HepG2 (cell line): ENCODE measurements around the gene NUP93. TPM values are rescaled to one million over a fixed set of nuclear protein-coding genes. Genes with fewer than 3 reads are reported as not detected.

ENCODE experiments used
- BCL6 ChIP-seq: IDR thresholded peaks from 2 replicates; pipeline ENCODE4 v1.6.1; 2016; ENCODE audit warnings: missing genetic modification reagents, missing compliant biosample characterization
- FOXA3 ChIP-seq: IDR thresholded peaks from 2 replicates; pipeline ENCODE4 v1.6.1; 2016; ENCODE audit warnings: missing genetic modification reagents, missing compliant biosample characterization
- IKZF5 ChIP-seq: IDR thresholded peaks from 2 replicates; pipeline ENCODE4 v1.6.1; 2018; ENCODE audit warnings: missing genetic modification reagents, mild to moderate bottlenecking, missing compliant biosample characterization
- MED1 ChIP-seq: sonication (generic); formaldehyde crosslinking; IDR thresholded peaks from 2 replicates; pipeline ENCODE4 v1.4.0; 2020; ENCODE audit warnings: missing genetic modification reagents
- NR2F6 ChIP-seq, 2 experiments: IDR thresholded peaks; 2 replicates each; pipeline ENCODE4 v1.6.1; 2016; ENCODE audit warnings: antibody characterized with exemption in 1 of 2, mild to moderate bottlenecking in 1 of 2
- SAP130 ChIP-seq: IDR thresholded peaks from 2 replicates; pipeline ENCODE4 v1.6.1; 2016; ENCODE audit warnings: low read depth
- SMYD3 ChIP-seq: sonication (generic); formaldehyde crosslinking; IDR thresholded peaks from 2 replicates; pipeline ENCODE4 v1.8.1; 2023; ENCODE audit warnings: mild to moderate bottlenecking, missing genetic modification reagents
- SOX13 ChIP-seq, 3 experiments: fragments of 450-650 bp in 1 of 3; sonication (generic) in 1 of 3; formaldehyde crosslinking in 1 of 3; IDR thresholded peaks in 2 of 3; conservative IDR thresholded peaks in 1 of 3; 2 replicates each; pipeline versions ENCODE4 v1.5.0 to v1.6.1; 2016 to 2020; ENCODE audit warnings: antibody characterized with exemption in 1 of 3, mild to moderate bottlenecking in 1 of 3, missing compliant biosample characterization in 1 of 3, missing genetic modification reagents in 1 of 3, moderate library complexity in 1 of 3
- SP140L ChIP-seq: sonication (generic); formaldehyde crosslinking; IDR thresholded peaks from 2 replicates; pipeline ENCODE4 v1.4.0; 2020; ENCODE audit warnings: missing genetic modification reagents, borderline replicate concordance
- SP4 ChIP-seq: sonication (generic); formaldehyde crosslinking; IDR thresholded peaks from 2 replicates; pipeline ENCODE4 v1.8.1; 2023; ENCODE audit warnings: mild to moderate bottlenecking, missing genetic modification reagents
- ZMYM4 ChIP-seq: sonication (generic); formaldehyde crosslinking; IDR thresholded peaks from 2 replicates; pipeline ENCODE4 v1.8.1; 2023; ENCODE audit warnings: mild to moderate bottlenecking, missing genetic modification reagents
- ZNF24 ChIP-seq: fragments of 450-650 bp; IDR thresholded peaks from 2 replicates; pipeline ENCODE4 v1.6.1; 2017; ENCODE audit warnings: antibody characterized with exemption, mild to moderate bottlenecking
- ZNF580 ChIP-seq: IDR thresholded peaks from 2 replicates; pipeline ENCODE4 v1.6.1; 2016; ENCODE audit warnings: low read depth, borderline replicate concordance
- ZNF614 ChIP-seq: IDR thresholded peaks from 2 replicates; pipeline ENCODE4 v1.6.1; 2018; ENCODE audit warnings: missing biosample characterization, missing genetic modification reagents, inconsistent platforms, borderline replicate concordance
- polyA plus RNA-seq, 8 experiments: library from polyadenylated mRNA; depleted of rRNA in 3 of 8; stranded (reverse) in 7 of 8; unstranded in 1 of 8; fragments of >200 nt; fragmentation: Illumina TruSeq in 4 of 8; extraction: Trizol in 4 of 8; gene quantifications; 2 replicates each; pipeline versions ENCODE4 v1.2.1 to v1.2.3, GENCODE V29; 2011 to 2016; ENCODE audit warnings: low read depth in 4 of 8, missing spikeins in 1 of 8, mixed read lengths in 1 of 8; ENCODE audit not compliant: insufficient read depth in 1 of 8
- total RNA-seq, 5 experiments: library from RNA; depleted of rRNA; stranded (reverse); fragments of >200 nt; fragmentation: Illumina TruSeq; extraction: Trizol; gene quantifications; 2 replicates each; pipeline ENCODE4 v1.2.3, GENCODE V29; 2016; ENCODE audit warnings: low read depth in 1 of 5
- TF ChIP-seq, protein P1 (sequence below): sonication (generic); formaldehyde crosslinking; conservative IDR thresholded peaks from 2 replicates; pipeline ENCODE4 v1.8.0; 2022; ENCODE audit warnings: mild to moderate bottlenecking, moderate library complexity, missing genetic modification reagents

Gene NUP93
- total and polyA plus RNA-seq, 2 of the 13 experiments (the other 11 are each of a cell fraction or from before 2014, with no cell fraction given), result 58.5 to 140 TPM

DNA sequence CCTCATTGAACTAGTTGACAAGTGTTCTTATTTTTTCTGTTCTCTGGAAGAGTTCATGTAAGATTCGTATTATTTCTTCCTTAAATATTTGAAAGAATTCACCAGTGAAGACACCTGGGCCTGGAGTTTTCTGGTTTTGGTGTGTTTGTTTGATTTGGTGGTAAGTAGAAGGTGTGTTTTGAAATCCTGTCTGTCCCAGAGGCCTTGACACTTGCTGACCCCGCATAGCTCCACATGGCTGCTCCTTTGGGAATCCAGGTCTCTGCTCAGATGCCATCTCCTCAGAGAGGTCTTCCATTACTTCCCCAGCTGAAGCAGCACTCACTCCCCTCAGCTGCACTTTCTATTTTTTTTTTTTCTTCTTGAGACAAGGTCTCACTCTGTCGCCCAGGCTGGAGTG, 5.7 kb upstream of the NUP93 start (continued):
- 0 out of 2 replicates have a peak, but pooled peaks have one; percentile 38 for TF ChIP-seq SMYD3 (CRISPR knock-in tag)
- TF ChIP-seq IKZF5, result no peak
- TF ChIP-seq SOX13 (IDR thresholded peaks at IDR 0.05), result no peak
- TF ChIP-seq SOX13 (CRISPR knock-in tag; conservative IDR thresholded peaks at IDR 0.05 in 1 of 2, IDR thresholded peaks at IDR 0.05 in 1 of 2), result peak in 1 of 2 experiments; percentile 26; a peak in 1 of 4 replicates
- 0 out of 2 replicates have a peak, but pooled peaks have one; percentile 43 for TF ChIP-seq ZNF580 (CRISPR knock-in tag)
- peak; percentile 78 for TF ChIP-seq NR2F6 (IDR thresholded peaks at IDR 0.05)
- TF ChIP-seq NR2F6 (CRISPR knock-in tag; IDR thresholded peaks at IDR 0.05), result peak; percentile 94
- TF ChIP-seq BCL6 (CRISPR knock-in tag), result 0 out of 2 replicates have a peak, but pooled peaks have one; percentile 22
- TF ChIP-seq, protein P1, sequence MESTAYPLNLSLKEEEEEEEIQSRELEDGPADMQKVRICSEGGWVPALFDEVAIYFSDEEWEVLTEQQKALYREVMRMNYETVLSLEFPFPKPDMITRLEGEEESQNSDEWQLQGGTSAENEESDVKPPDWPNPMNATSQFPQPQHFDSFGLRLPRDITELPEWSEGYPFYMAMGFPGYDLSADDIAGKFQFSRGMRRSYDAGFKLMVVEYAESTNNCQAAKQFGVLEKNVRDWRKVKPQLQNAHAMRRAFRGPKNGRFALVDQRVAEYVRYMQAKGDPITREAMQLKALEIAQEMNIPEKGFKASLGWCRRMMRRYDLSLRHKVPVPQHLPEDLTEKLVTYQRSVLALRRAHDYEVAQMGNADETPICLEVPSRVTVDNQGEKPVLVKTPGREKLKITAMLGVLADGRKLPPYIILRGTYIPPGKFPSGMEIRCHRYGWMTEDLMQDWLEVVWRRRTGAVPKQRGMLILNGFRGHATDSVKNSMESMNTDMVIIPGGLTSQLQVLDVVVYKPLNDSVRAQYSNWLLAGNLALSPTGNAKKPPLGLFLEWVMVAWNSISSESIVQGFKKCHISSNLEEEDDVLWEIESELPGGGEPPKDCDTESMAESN (CRISPR knock-in tag), result no peak
- TF ChIP-seq FOXA3 (CRISPR knock-in tag), result 0 out of 2 replicates have a peak, but pooled peaks have one; percentile 27
- TF ChIP-seq SP4, result no peak
- TF ChIP-seq MED1 (CRISPR knock-in tag), result 0 out of 2 replicates have a peak, but pooled peaks have one; percentile 33
- TF ChIP-seq ZNF24, result no peak
- no peak for TF ChIP-seq SP140L (CRISPR knock-in tag)
- TF ChIP-seq SAP130 (CRISPR knock-in tag), result peak; percentile 18; the same call in 1 of the 2 replicates
- peak; percentile 30; the same call in 1 of the 2 replicates for TF ChIP-seq ZMYM4
- TF ChIP-seq ZNF614 (CRISPR knock-in tag), result 0 out of 2 replicates have a peak, but pooled peaks have one; percentile 43
